Measurements from ENCODE around the gene RMND5A.

Gene RMND5A

GRCh38 chr2:86822668-86823345 is 102.7 kb downstream of the RMND5A start:
- no peak for FAIRE-seq

GRCh38 chr2:86825036-86825692 is 105.1 kb downstream of the RMND5A start:
- DNase-seq (ENCODE audit: insufficient read length, low spot score) (no peak), FAIRE-seq (no peak)

More at GRCh38 chr2:86822668-86823345, 102.7 kb downstream of the RMND5A start:
- no peak for DNase-seq (ENCODE audit: insufficient read length, low spot score)

- DNase-seq (ENCODE audit: insufficient read length, low spot score) (no peak), FAIRE-seq (peak; percentile 49)
Measured at GRCh38 chr2:86825693-86826381, 105.7 kb downstream of the RMND5A start.

- DNase-seq (ENCODE audit: insufficient read length, low spot score) (no peak), FAIRE-seq (no peak)
Measured at GRCh38 chr2:86826951-86827350, 106.9 kb downstream of the RMND5A start.

Measured in HTR-8/SVneo (cell line).